Activated CD4-positive, alpha-beta T cell treated with anti-CD3 and anti-CD28 coated beads, Interleukin-2, amount 50 U/mL, for 1 hour (primary cell): ENCODE data around the gene ATP1A1.

Source experiments
- DNase-seq: peaks from one replicate; pipeline ENCODE4 v3.0.0-alpha.2; 2020

ATP1A1 gene

DNA sequence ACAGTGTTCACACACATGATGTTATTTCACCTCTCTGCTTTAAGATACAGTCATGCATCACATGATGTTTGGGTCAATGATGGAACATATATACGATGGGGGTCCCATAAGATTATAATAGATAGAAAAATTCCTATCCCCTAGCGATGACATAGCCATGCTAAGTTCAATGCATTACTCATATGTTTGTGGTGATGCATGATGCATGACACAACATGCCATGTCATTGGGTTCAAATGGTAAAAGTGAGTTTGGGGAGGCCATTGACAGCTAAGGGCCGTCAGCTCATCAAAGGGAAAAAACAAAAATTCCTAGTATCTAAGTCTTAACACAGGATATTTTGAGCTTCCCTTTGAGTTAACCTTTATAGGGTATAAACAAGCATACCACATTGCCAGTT lies 73.6 kb downstream of the ATP1A1 start:
- DNase-seq, result no peak

DNA sequence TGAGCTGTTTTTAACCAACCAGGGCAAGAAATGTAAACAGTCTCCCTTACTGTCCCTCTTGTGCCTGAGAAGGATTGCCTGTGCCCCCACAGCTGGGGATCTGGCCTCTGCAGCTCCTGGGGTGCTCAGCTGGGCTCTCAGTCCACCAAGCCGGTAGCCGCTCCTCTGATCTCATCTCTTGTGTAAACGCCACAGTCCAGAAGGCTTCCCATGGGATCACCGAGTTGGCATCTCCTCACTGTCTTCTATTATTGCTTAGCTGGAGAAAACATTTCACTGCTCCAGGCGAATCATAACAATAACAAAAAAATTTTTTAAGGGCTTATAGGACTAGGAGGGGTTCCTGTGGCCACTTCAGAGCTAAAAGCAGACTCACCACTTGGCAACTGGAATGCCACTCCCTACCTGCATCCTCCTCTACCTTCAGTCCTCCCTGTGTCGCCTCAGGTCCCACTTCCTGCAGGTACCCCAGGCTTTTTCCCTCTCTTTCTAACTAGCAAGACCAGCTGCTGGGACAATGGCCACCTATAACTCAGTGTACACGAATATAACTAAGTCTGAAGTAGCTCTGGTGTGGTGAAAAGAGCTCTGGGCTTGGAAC lies 75.8 kb downstream of the ATP1A1 start:
- no peak for DNase-seq

DNA sequence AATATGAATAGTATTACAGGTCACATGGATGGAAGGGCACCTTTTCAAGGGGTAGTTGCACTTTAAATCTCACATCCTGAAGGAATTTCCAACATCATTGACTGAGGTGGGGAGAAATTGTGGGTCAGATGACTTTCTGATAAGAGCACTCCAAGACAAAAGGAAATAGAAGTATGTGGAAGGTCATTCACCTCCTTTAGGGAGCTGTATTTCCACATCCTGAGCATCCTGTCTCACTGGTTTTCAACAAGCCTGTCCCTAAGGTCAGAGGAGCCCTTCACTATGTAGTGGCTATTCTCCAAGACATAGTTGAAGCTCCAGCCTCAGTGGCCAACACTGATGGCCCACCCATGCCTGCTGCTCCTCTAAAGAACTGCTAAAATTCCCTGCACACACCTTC lies 76.5 kb downstream of the ATP1A1 start:
- DNase-seq, result no peak

GRCh38 chr1:116451702-116452101 lies 78.7 kb downstream of the ATP1A1 start:
- no peak for DNase-seq

DNA sequence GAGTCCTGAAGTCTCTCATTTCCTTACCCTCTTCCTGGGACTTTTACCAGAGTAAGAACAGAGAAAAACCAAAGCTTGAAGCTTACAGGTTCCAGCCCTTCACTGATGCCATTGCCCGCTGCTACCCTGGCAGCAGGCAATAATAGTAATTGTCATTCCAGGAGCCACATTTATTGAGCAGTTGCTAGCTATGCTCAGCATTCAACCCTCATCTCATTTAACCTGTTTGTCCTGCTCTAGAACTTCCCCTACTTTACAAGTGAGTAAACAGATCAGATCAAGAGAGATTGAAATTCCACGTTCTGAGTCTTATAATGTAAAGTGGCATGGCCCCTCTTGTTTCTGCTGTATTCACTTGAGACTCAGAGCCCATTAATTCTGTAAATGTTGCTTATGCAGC lies 80.4 kb downstream of the ATP1A1 start:
- DNase-seq, result no peak

- DNase-seq, result no peak
Observed at GRCh38 chr1:116453906-116454305, 80.9 kb downstream of the ATP1A1 start.
